NCI-H1105 treated with DMSO at 0.1 percent for 48 hours (cell line): ENCODE results near the gene KRTAP13-3.

Source experiments
- DNase-seq: peaks from one replicate; lab custom pipeline; 2025; lab: John Stamatoyannopoulos, UW

Gene KRTAP13-3, protein sequence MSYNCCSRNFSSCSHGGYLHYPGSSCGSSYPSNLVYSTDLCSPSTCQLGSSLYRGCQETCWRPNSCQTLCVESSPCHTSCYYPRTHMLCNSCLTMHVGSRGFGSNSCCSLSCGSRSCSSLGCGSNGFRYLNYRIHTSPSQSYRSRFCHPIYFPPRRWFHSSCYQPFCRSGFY

DNA sequence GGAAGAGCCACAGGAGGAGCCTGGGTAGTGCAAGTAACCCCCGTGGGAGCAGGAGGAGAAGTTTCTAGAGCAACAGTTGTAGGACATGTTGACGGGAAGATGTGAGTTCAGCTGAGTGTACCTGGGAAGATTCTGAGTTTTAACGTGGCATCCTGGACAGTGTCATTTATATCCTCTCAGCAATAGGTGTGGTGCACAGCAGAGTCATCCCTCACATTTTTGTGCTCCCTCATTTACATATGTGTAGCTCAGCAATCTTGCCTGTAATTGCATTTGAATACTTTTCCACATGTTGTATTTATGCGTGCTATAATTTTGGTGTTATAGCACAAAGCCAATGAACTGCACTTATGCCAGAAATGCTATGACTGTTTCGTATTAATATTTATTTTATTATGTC, at the start of gene KRTAP13-3:
Gene KRTAP13-3 (minus strand): TSS at position 101 of the 400 bp plus-strand sequence. CDS start 14 bp downstream, at position 87.
- no peak for DNase-seq

DNA sequence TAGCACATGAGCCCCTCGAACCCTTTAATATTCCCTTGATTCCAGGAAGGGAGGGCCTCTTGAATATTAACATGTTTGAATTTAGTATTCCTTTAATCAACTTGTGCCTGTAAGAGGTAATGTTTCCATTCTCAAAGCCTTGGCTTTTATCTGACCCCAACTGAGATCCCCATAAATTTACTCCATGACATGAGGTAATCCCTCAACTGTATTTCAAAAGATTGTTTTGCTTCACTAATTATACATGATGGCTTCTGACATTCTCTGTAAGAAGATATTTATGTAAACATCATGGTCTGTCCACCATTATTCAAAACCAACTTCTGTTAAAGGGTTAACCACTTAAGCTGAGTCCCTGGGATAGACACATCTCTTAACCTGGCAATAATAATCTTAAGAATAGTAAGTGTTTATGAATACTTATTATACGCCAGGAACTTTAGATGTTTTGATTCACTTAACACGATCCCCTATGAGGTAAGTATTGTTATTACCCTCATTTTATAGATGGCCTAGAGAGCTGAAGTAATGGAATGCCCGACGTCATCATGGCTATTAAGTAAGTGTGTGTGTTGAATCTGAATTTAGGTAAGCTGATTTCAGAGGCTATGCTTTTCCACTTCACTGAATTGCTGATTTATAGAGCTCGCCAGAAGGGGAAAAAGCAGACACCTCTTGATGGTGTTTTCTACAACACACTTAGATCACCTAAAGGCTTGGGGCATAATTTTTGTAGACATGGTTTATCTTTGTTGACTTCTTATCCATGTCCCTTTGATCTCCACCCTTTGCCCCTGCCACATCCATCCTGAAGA, 43.4 kb upstream of the KRTAP13-3 start:
- no peak for DNase-seq

DNA sequence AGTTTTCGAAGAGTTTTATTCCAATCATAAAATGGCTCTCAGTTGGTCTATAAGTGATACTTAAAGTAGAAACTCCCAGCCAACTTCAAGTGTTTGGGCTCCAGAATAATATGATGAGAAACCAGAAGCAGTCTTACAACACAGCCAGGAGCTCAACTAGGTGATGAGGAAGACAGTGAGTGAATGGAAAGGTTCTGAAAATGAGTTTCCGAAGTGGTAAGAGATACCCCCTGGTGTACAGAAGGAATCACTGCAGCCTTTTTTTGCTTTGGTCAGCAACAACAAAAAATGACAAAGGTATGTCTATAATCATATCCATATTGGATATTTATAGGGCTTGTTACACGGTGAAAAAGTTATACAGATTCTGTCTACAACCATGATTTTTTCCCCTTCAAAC, 38.0 kb upstream of the KRTAP13-3 start:
- peak; percentile 1 for DNase-seq

DNA sequence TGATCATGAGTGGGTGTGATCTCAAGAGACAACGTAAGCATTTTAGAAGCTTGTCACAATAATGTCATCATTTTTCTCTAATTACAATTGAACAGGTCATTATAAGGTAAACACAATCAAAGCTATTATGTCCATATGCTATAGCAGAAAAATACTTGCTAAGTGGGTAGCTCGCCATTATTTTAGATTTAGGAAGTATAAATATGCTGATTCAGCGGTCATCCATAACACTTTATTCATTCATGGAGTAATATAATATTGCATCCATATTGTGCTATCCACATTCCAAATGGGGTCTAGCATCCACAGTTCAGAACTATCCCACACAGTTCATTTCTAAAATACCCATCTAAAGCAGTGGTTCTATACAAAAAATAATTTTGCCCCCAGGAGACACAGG, 22.8 kb upstream of the KRTAP13-3 start:
- DNase-seq, result no peak

- DNase-seq, result no peak
These were observed 21.3 kb upstream of the KRTAP13-3 start for GRCh38 chr21:30447056-30447455.

DNA sequence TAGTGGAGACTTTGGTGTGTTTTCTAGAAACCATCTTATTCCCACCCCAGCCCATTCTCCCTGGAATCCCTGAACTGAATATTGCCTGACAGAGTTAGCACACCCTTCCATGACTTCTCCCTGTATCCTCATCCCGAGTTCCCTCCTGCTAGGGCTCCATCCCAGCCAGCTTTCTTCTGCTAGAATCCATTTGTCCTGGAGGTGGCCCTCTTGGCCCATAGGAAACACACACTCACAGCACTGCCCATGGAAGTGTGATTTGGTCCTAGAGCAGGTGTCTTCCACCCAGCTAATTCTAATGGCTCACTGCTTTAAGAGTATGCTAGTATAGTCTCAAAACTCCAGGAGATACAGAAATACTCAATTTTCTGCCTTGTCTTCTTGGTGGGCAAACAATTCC, 18.5 kb upstream of the KRTAP13-3 start:
- DNase-seq, result no peak

DNA sequence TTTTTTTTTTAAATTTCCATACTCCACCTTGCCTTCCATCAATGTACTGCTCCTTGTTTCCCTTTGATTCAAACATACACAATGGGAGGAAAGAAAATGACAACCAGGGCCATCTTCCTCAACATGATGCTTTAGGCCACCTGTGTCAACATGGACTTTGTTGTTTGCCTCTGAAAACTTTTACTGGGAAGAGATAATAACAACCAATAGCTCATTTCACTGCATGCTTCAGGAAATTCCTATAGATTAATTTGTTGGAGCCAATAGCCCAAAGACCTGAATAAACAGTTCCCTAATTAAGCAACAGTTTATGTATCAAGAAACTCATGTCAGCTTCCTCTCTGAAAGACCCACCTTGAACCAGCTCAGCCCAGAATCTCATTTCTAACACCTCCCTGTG, 17.5 kb upstream of the KRTAP13-3 start:
- DNase-seq, result no peak

DNA sequence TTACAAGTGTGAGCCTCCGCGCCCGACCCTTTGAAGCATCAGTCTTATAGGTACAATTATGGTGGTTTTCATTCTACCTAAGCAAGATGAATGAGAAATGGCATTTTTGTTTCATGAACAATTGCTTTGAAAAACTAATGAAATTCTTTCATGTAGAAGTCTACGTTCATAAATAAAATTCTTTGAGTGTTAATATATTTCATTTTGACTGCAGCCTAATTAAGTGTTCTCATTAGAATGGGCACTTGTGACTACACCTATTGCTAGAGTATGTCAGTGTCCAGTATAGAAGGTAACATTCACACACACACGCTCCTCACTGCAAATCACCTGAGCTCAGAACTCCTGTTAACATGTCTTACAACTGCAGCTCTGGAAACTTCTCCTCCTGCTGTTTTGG, 14.2 kb upstream of the KRTAP13-3 start, which contains the start of gene KRTAP15-1:
Gene KRTAP15-1 (plus strand): TSS at position 301 of the 400 bp plus-strand sequence. CDS start 53 bp downstream, at position 354.
- DNase-seq, result no peak

GRCh38 chr21:30437010-30437565, 11.4 kb upstream of the KRTAP13-3 start:
- DNase-seq, result no peak

GRCh38 chr21:30434033-30434631, 8.4 kb upstream of the KRTAP13-3 start:
- peak; percentile 12 for DNase-seq

- no peak for DNase-seq
These were observed 4.5 kb upstream of the KRTAP13-3 start, which contains the start of gene KRTAP13-4 for GRCh38 chr21:30430170-30430655. KRTAP13-4 (plus strand) TSS chr21:30430220; CDS start chr21:30430276, 56 bp downstream.

- DNase-seq, result no peak
These were observed 1.0 kb upstream of the KRTAP13-3 start for GRCh38 chr21:30426731-30427130.

DNA sequence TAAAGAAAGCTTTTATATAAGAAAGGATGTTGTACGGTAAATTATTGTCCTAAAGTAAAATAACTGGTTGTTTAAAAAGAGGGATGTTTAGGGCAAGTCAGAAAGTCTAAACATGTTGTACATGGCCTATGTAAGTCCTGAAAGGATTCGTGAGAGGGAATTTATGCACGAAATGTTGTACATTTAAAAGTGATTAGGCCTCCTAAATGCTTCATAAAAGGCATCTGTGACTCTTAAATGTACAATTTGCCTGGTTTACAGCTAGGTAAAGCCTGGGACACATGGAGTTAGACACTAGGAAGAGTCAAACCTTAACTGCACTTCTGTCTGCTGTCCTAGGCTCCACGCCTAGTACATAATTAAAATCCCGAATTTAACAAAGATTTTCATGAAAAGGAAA, 9.7 kb downstream of the KRTAP13-3 start:
- DNase-seq, result no peak

DNA sequence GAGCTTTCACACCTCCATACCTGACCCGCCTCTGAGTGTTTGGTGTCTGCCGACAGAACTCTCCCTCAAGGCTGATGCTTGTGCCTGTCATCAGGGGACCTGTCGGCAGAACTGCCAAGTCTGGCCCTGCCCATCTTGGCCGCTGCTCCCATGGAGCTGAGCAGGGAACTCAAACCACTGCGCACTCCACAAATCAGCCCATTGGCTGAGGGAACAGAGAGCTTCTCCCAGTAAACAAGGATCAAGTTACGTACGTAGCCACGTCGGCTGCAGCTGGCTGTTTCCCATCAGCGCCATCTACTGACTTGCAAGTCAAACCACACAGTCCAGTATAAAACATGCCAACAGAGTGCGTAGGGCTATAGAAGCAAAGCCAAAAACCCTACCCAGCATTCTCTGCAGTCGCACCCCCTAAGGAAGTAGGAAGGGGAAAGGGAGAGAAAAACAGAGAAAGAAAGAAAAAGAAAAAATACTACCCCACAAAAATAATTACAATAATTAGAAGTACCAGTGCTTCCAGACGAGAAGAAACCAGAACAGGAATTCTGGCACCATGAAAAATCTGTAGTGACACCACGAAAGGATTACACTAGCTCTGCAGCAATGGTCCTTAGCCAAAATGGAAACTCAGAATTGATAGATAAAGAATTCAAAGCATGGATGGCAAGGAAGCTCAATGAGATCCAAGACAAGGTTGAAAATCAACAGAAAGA, 16.8 kb downstream of the KRTAP13-3 start:
- DNase-seq, result peak; percentile 84

DNA sequence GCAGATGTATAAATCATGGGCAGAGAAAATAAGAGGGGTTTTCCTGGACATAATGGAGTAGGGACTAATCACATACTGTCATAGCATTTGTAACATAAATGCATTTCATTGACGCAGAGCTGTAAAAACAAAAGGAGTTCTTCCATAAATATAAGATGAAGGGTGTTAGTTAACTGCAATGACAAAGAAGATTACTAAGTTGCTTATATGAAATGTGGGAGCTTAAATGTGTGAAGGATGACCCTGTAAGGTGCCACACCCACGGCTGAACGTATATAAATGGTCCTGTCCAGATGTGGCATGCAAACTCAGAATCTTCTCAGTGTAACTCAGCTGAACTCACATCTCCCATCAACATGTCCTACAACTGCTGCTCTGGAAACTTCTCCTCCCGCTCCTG, 30.0 kb downstream of the KRTAP13-3 start, which contains the start of gene KRTAP13-1:
Gene KRTAP13-1 (plus strand): TSS at position 301 of the 400 bp plus-strand sequence. CDS start 56 bp downstream, at position 357.
- no peak for DNase-seq

DNA sequence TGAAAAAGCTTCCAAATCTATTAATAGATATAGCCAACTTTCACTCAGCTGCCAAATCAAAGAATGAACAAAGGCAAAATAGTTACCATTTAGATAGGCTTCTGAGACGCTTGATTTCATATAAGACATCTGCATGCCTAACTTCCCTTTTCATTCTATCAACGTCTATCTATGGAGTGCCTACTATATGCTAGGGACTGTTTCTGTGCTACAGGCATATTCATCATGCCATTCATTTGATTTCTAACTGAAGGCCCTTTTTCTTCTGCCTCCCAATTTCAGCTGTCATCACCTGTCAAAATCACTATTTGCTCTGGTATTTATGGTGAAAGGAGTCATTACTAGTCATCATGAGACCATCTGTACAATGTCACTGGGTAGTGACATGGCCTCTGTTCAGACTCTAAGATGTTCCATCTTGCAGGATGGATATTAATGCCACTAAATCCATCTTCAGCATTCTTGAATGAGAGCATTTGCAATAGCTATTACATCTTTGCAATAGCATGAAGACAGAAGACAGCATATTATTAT, 34.2 kb downstream of the KRTAP13-3 start:
- no peak for DNase-seq

GRCh38 chr21:30382201-30382600, 43.5 kb downstream of the KRTAP13-3 start:
- no peak for DNase-seq
